Erythroblast (primary cell): ENCODE results near the gene ZNF675.
"Not testable (repeated sequence)": the region's sequence is repeated elsewhere in the genome, so short reads cannot be mapped to it uniquely, and the experiment has no call there.

Experiments used
- DNase-seq, 2 experiments: peaks; one replicate each; lab custom pipeline; 2025; lab: John Stamatoyannopoulos, UW
- GATA1 ChIP-seq: IDR thresholded peaks from 2 replicates; pipeline ENCODE4 v1.6.1; 2011; ENCODE audit warnings: low read depth, mild to moderate bottlenecking, control low read depth, low read length, moderate library complexity
- POLR2A ChIP-seq: IDR thresholded peaks from 2 replicates; pipeline ENCODE4 v1.6.1; 2011; ENCODE audit warnings: mild to moderate bottlenecking, low read length

The ZNF675 gene

GRCh38 chr19:23686621-23687423, at the start of gene ZNF675:
Gene ZNF675 (minus strand): TSS chr19:23687212. CDS start chr19:23687033, 179 bp downstream.
- peak; percentile 93 to 96 for DNase-seq
- TF ChIP-seq GATA1: no peak
- peak; percentile 77 for TF ChIP-seq POLR2A

GRCh38 chr19:23730729-23731465, 43.9 kb upstream of the ZNF675 start:
- not testable (repeated sequence) for DNase-seq

- not testable (repeated sequence) for DNase-seq
Observed at GRCh38 chr19:23724161-23724560, 37.1 kb upstream of the ZNF675 start.

GRCh38 chr19:23718802-23719201, 31.8 kb upstream of the ZNF675 start:
- TF ChIP-seq GATA1 (no peak), POLR2A (no peak)

GRCh38 chr19:23716792-23717191, 29.8 kb upstream of the ZNF675 start:
- TF ChIP-seq GATA1 (no peak), POLR2A (no peak)
- no peak for DNase-seq

More at GRCh38 chr19:23718802-23719201, 31.8 kb upstream of the ZNF675 start:
- DNase-seq: no peak

GRCh38 chr19:23709347-23709746, 22.3 kb upstream of the ZNF675 start:
- TF ChIP-seq POLR2A (no peak), GATA1 (no peak)
- DNase-seq: no peak

- no peak for DNase-seq
- no peak for TF ChIP-seq GATA1
- TF ChIP-seq POLR2A: no peak
Observed at GRCh38 chr19:23706657-23707056, 19.6 kb upstream of the ZNF675 start.

- no peak for TF ChIP-seq GATA1
- no peak for TF ChIP-seq POLR2A
- DNase-seq: no peak
Observed at GRCh38 chr19:23699521-23699860, 12.5 kb upstream of the ZNF675 start.

GRCh38 chr19:23698711-23699520, 11.9 kb upstream of the ZNF675 start:
- DNase-seq: no peak
- TF ChIP-seq GATA1: no peak
- no peak for TF ChIP-seq POLR2A

GRCh38 chr19:23692937-23693336, 5.9 kb upstream of the ZNF675 start:
- not testable (repeated sequence) for DNase-seq

- TF ChIP-seq GATA1 (no peak), POLR2A (no peak)
- no peak for DNase-seq
Observed at GRCh38 chr19:23673132-23673531, 13.9 kb downstream of the ZNF675 start.

GRCh38 chr19:23668606-23669005, 18.4 kb downstream of the ZNF675 start:
- not testable (repeated sequence) for DNase-seq

GRCh38 chr19:23665651-23666410, 21.2 kb downstream of the ZNF675 start:
- no peak for DNase-seq
- TF ChIP-seq POLR2A (no peak), GATA1 (no peak)

- peak in 1 of 2 experiments; percentile 3 for DNase-seq
Observed at GRCh38 chr19:23649817-23650216, 37.2 kb downstream of the ZNF675 start.
